PC-3 (cell line): ENCODE measurements around the gene RAB7B. TPM values are rescaled to one million over a fixed set of nuclear protein-coding genes. Genes with fewer than 3 reads are reported as not detected.

Source experiments
- ATAC-seq: fragments of 200-7000 bp; cut with Tn5 transposase; 2 replicates; pipeline ENCODE4 v1.9.1; 2020; ENCODE audit warnings: mild to moderate bottlenecking, moderate library complexity
- BruUV-seq: library from RNA; stranded (reverse); fragments of 400-500 nt; replicated peaks from 2 replicates; lab custom pipeline; 2021; lab: Mats Ljungman, UMichigan
- CTCF ChIA-PET: fragments of 300-600 bp; sonication (Branson Sonifier 250); formaldehyde crosslinking; loops from one replicate; lab custom pipeline; 2022; ENCODE audit warnings: antibody characterized with exemption; lab: Charles Lee
- POLR2A ChIA-PET: fragments of 300-600 bp; sonication (Branson Sonifier 250); formaldehyde crosslinking; loops from one replicate; lab custom pipeline; 2022; ENCODE audit warnings: antibody characterized with exemption; ENCODE audit not compliant: unreplicated experiment; lab: Charles Lee
- DNase-seq: peaks from one replicate; pipeline ENCODE4 v3.0.0-alpha.2; 2015
- H2AFZ ChIP-seq: fragments of 300-600 bp; sonication (generic); 2 replicates; pipeline ENCODE4 v1.6.0; 2016; ENCODE audit warnings: antibody characterized with exemption, low read length
- H3F3A ChIP-seq: fragments of 300-600 bp; sonication (generic); one replicate; pipeline ENCODE4 v1.6.0; 2017; ENCODE audit warnings: antibody characterized with exemption, low read length, control low read depth, mild to moderate bottlenecking; ENCODE audit not compliant: unreplicated experiment
- H3K27ac ChIP-seq: fragments of 300-600 bp; sonication (generic); 2 replicates; pipeline ENCODE4 v1.5.1; 2016; ENCODE audit warnings: mild to moderate bottlenecking, low read length
- H3K27me3 ChIP-seq: fragments of 300-600 bp; sonication (generic); 2 replicates; pipeline ENCODE4 v1.6.1; 2016; ENCODE audit warnings: low read length, mixed read lengths
- H3K36me3 ChIP-seq: fragments of 300-600 bp; sonication (generic); 2 replicates; pipeline ENCODE4 v1.6.1; 2016; ENCODE audit warnings: low read depth, mixed run types, low read length, mixed read lengths
- H3K4me1 ChIP-seq: fragments of 300-600 bp; sonication (generic); 2 replicates; pipeline ENCODE4 v1.5.1; 2016; ENCODE audit warnings: low read length; ENCODE audit not compliant: insufficient read depth
- H3K4me2 ChIP-seq: fragments of 300-600 bp; sonication (generic); 2 replicates; pipeline ENCODE4 v1.6.0; 2016; ENCODE audit warnings: low read length
- H3K4me3 ChIP-seq: fragments of 300-600 bp; sonication (generic); 2 replicates; pipeline ENCODE4 v1.5.1; 2016; ENCODE audit warnings: mild to moderate bottlenecking, low read length, mixed read lengths
- H3K79me2 ChIP-seq: fragments of 300-600 bp; sonication (generic); 2 replicates; pipeline ENCODE4 v1.6.1; 2017; ENCODE audit warnings: low read length, mixed read lengths
- H3K9ac ChIP-seq: fragments of 300-600 bp; sonication (generic); 2 replicates; pipeline ENCODE4 v1.6.0; 2016; ENCODE audit warnings: mild to moderate bottlenecking, low read length
- H3K9me2 ChIP-seq: fragments of 300-600 bp; sonication (generic); replicated peaks from 2 replicates; pipeline ENCODE4 v1.6.1; 2016; ENCODE audit warnings: mixed run types, low read length, mixed read lengths
- H3K9me3 ChIP-seq: fragments of 300-600 bp; sonication (generic); 2 replicates; pipeline ENCODE4 v1.6.1; 2016; ENCODE audit warnings: low read length, mixed read lengths
- H4K20me1 ChIP-seq: fragments of 300-600 bp; sonication (generic); 2 replicates; pipeline ENCODE4 v1.6.1; 2016; ENCODE audit warnings: low read length, mixed read lengths
- EZH2 ChIP-seq: fragments of 300-600 bp; sonication (generic); IDR thresholded peaks from one replicate; pipeline ENCODE4 v1.6.1; 2017; ENCODE audit warnings: antibody characterized with exemption, mild to moderate bottlenecking, low read length; ENCODE audit not compliant: unreplicated experiment
- EZH2phosphoT487 ChIP-seq: fragments of 300-600 bp; sonication (generic); IDR thresholded peaks from 2 replicates; pipeline ENCODE4 v1.6.1; 2018; ENCODE audit warnings: mild to moderate bottlenecking, antibody characterized with exemption, low read length, borderline replicate concordance
- intact Hi-C: fragments of 100-400 bp; cut with micrococcal nuclease; formaldehyde crosslinking; loops from 2 replicates; pipeline ENCODE4 v1.9.0; 2023
- total RNA-seq: library from RNA; depleted of rRNA; stranded (reverse); fragments of >200 nt; gene quantifications from 2 replicates; pipeline ENCODE4 v1.2.3, GENCODE V29; 2014
- TF ChIP-seq, protein P1 (sequence below): fragments of 300-600 bp; sonication (generic); conservative IDR thresholded peaks from 2 replicates; pipeline ENCODE4 v1.5.1; 2017; ENCODE audit warnings: antibody characterized with exemption, low read depth, mild to moderate bottlenecking, low read length

The RAB7B gene
- total RNA-seq, 1 experiment from 2014 or later: not detected

DNA sequence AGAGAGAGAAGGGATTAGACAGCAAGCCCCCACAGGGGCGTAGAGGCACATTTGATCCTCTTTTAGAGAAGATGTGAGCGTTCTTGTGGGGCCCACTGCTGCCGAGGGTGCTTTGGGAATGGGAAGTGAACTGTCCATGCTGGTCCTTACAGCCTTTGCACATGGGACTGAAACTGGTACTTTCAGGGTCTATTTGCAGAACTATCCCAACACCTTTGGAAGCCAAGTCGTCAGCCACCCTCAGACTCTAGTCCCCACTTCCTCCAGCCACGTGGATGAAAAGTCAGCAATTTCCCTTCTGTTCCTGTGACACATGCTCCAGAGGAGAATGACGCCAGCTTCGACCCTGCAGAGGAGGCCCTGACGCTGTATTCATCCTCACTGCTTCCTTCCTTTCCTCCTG, 2.6 kb upstream of the RAB7B start:
- Histone ChIP-seq H3K36me3 (no peaks in the 10 kb centered on the region), H3K4me2 (no peak overlapping the region), H3K9me2 (no peaks in the 10 kb centered on the region), H3K4me1 (peaks cover 14% of the 10 kb centered on the region), H3K9ac (no peak overlapping the region), H3K79me2 (no peaks in the 10 kb centered on the region), H3F3A (no peaks in the 10 kb centered on the region), H3K9me3 (no peaks in the 10 kb centered on the region), H4K20me1 (no peaks in the 10 kb centered on the region), H2AFZ (no peak overlapping the region), H3K27ac (no peak overlapping the region), H3K27me3 (peaks cover 6% of the 10 kb centered on the region; the same call in 1 of the 2 replicates), H3K4me3 (no peak overlapping the region)
- ATAC-seq (no peak), DNase-seq (no peak)
- TF ChIP-seq, protein P1, sequence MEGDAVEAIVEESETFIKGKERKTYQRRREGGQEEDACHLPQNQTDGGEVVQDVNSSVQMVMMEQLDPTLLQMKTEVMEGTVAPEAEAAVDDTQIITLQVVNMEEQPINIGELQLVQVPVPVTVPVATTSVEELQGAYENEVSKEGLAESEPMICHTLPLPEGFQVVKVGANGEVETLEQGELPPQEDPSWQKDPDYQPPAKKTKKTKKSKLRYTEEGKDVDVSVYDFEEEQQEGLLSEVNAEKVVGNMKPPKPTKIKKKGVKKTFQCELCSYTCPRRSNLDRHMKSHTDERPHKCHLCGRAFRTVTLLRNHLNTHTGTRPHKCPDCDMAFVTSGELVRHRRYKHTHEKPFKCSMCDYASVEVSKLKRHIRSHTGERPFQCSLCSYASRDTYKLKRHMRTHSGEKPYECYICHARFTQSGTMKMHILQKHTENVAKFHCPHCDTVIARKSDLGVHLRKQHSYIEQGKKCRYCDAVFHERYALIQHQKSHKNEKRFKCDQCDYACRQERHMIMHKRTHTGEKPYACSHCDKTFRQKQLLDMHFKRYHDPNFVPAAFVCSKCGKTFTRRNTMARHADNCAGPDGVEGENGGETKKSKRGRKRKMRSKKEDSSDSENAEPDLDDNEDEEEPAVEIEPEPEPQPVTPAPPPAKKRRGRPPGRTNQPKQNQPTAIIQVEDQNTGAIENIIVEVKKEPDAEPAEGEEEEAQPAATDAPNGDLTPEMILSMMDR: no peak
- TF ChIP-seq EZH2 (no peak), EZH2phosphoT487 (no peak)
- CTCF ChIA-PET: no interaction called here
- POLR2A ChIA-PET: no interaction called here
- no TSS peak for BruUV-seq
- intact Hi-C loops: no loop called here

GRCh38 chr1:206005234-206005633, 2.0 kb upstream of the RAB7B start:
- peaks cover 19% of the 10 kb centered on the region for H3K4me1 ChIP-seq
- no peak overlapping the region for H3K4me3 ChIP-seq
- no peak overlapping the region for H2AFZ ChIP-seq
- H4K20me1 ChIP-seq: no peaks in the 10 kb centered on the region
- ChIA-PET POLR2A (no interaction called here), CTCF (no interaction called here)
- H3K9me3 ChIP-seq: no peaks in the 10 kb centered on the region
- no peak overlapping the region for H3K9ac ChIP-seq
- peaks cover 6% of the 10 kb centered on the region; the same call in 1 of the 2 replicates for H3K27me3 ChIP-seq
- DNase-seq (no peak), ATAC-seq (no peak)
- no TSS peak for BruUV-seq
- no peak overlapping the region for H3K4me2 ChIP-seq
- intact Hi-C loops: no loop called here
- H3K36me3 ChIP-seq: no peaks in the 10 kb centered on the region
- no peaks in the 10 kb centered on the region for H3F3A ChIP-seq
- H3K79me2 ChIP-seq: no peaks in the 10 kb centered on the region
- H3K27ac ChIP-seq: no peak overlapping the region
- H3K9me2 ChIP-seq: no peaks in the 10 kb centered on the region
- TF ChIP-seq EZH2: no peak
- TF ChIP-seq, protein P1: no peak
- TF ChIP-seq EZH2phosphoT487: no peak

DNA sequence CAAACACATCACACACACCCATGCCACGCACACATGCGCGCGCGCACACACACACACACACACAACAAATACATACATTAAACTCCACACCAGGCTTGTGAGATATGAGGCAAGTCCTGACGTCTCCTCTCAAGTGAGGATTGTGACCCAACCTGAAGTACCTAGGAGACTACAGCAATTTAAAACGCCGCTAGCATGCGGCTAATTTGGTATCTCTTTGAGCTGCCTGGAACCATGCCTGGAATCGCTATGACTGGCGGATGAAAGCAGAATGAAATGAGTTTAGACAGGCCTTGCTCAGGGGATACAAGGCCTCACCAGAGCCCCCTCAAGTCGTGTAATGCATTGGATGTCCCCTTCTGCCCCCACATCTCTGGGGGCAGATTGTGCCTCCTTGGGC, 1.6 kb upstream of the RAB7B start:
- Histone ChIP-seq H3K79me2 (no peaks in the 10 kb centered on the region), H3K36me3 (no peaks in the 10 kb centered on the region), H2AFZ (no peak overlapping the region), H3K9me3 (no peaks in the 10 kb centered on the region), H3K4me2 (no peak overlapping the region), H3K27ac (no peak overlapping the region), H3K9ac (no peak overlapping the region), H3K27me3 (peaks cover 6% of the 10 kb centered on the region; the same call in 1 of the 2 replicates), H4K20me1 (no peaks in the 10 kb centered on the region), H3K4me1 (peaks cover 19% of the 10 kb centered on the region), H3K9me2 (no peaks in the 10 kb centered on the region), H3F3A (no peaks in the 10 kb centered on the region), H3K4me3 (no peak overlapping the region)
- BruUV-seq: no TSS peak
- ATAC-seq (no peak), DNase-seq (no peak)
- TF ChIP-seq EZH2: no peak
- TF ChIP-seq, protein P1: no peak
- no peak for TF ChIP-seq EZH2phosphoT487
- intact Hi-C loops: no loop called here
- ChIA-PET POLR2A (no interaction called here), CTCF (no interaction called here)
